ENCODE results near the gene CTSE. TPM values are rescaled to one million over a fixed set of nuclear protein-coding genes. Genes with fewer than 3 reads are reported as not detected.

Gene CTSE
- total RNA-seq, 4 donors from 2014 or later: 0.13 TPM; not detected in 3

DNA sequence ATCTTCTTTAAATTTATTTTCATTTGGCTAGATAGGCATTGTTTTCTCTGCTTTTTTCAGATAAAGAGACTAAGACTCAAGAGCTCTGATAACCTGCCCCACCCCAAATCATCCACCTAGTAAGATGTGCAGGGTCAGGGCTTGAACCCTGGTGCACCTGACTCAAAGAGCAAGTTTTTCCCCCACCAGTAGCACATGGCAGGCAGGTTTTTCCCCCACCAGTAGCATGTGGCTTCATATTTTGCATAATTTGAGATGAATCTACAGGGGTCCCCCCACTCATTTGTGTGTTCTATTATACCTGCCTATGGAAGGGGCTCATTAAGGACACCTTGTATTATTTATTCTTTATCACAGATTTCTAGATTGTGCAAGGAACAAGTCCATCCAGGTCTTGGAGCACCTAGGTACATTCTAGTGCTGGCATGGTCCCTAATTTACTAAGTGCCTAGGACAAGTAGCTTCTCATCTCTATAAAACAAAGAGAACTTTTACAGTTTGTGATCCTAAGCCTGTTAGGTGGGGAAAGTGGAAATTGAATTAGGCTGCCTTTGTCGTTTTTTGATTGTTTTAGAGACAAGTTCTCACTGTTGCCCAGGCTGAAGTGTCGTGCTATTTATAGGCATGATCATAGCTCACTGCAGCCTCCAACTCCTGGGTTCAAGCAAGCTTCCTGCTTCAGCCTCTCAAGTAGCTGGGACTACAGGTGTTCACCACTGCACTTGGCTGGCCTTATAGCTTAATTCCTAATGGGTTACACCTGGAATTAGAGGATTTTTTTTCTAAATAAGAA, 13.2 kb upstream of the CTSE start:
- Histone ChIP-seq H3K36me3 (no peaks in the 10 kb centered on the region), H3K9me3 (no peaks in the 10 kb centered on the region), H3K4me1 (no peaks in the 10 kb centered on the region), H3K27me3 (peaks cover 0 to 32% (median 0%) of the 10 kb centered on the region in 4 donors), H3K4me3 (no peak overlapping the region), H3K27ac (replicated peaks in 1 of 4) (no peak overlapping the region)
- DNase-seq (ENCODE audit: extremely low spot score): no peak
- intact Hi-C loops (cut with DNase I): no loop called here
- TF ChIP-seq, protein P1, sequence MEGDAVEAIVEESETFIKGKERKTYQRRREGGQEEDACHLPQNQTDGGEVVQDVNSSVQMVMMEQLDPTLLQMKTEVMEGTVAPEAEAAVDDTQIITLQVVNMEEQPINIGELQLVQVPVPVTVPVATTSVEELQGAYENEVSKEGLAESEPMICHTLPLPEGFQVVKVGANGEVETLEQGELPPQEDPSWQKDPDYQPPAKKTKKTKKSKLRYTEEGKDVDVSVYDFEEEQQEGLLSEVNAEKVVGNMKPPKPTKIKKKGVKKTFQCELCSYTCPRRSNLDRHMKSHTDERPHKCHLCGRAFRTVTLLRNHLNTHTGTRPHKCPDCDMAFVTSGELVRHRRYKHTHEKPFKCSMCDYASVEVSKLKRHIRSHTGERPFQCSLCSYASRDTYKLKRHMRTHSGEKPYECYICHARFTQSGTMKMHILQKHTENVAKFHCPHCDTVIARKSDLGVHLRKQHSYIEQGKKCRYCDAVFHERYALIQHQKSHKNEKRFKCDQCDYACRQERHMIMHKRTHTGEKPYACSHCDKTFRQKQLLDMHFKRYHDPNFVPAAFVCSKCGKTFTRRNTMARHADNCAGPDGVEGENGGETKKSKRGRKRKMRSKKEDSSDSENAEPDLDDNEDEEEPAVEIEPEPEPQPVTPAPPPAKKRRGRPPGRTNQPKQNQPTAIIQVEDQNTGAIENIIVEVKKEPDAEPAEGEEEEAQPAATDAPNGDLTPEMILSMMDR (IDR thresholded peaks at IDR 0.05): no peak
- no peak for TF ChIP-seq POLR2A (IDR thresholded peaks at IDR 0.05; ENCODE audit: low read depth)
- no peak for TF ChIP-seq POLR2AphosphoS5 (IDR thresholded peaks at IDR 0.05)
- TF ChIP-seq EP300 (IDR thresholded peaks at IDR 0.05): no peak
- 28% methylated on average over 2 of the region's 2 CpGs for WGBS

- no peak for DNase-seq (ENCODE audit: extremely low spot score)
- Histone ChIP-seq H3K27me3 (peaks cover 0 to 23% (median 0%) of the 10 kb centered on the region in 4 donors), H3K27ac (replicated peaks in 1 of 4) (no peak overlapping the region), H3K36me3 (no peaks in the 10 kb centered on the region), H3K4me1 (no peaks in the 10 kb centered on the region), H3K4me3 (no peak overlapping the region), H3K9me3 (no peaks in the 10 kb centered on the region)
- intact Hi-C loops (cut with DNase I): no loop called here
- TF ChIP-seq, protein P1 (IDR thresholded peaks at IDR 0.05): no peak
- no peak for TF ChIP-seq EP300 (IDR thresholded peaks at IDR 0.05)
- TF ChIP-seq POLR2A (IDR thresholded peaks at IDR 0.05; ENCODE audit: low read depth): no peak
- TF ChIP-seq POLR2AphosphoS5 (IDR thresholded peaks at IDR 0.05): no peak
- 48% methylated on average over 5 of the region's 5 CpGs for WGBS
Observed at GRCh38 chr1:206035027-206035426, 11.3 kb upstream of the CTSE start.

DNA sequence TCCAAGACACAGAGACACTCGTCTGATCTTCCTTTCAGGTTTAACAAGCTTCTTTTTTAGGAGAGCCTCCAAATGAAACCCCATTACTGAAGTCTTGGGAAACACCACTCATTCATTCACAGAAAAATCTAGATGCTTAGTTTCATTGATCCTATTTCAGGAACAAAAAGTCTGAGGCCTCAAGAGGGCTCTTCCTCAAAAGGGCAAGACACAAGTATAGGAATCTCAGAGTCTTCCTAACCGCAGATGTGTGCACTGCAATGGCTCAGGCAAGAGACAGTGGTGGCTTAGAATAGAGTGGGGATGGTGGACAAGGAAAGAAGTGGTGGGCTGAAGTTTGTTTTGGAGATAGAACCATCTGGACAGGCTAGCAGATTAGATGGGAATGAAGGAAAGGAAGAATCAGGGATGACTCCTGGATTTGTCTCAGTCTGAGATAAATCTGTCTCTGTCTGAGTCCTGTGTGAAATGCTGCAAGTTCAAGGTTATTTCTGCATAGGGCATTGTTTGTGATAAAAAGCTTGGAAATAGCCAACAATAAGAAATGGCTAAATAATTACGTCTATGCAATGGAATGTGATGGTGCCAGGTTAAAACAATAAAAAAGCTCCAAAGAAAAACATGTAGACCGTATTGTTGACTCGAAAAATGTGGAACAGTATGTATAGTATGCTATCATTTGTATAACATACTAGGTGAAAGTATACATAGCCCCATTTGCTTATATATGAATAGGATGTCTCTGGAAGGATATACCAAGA, 8.9 kb upstream of the CTSE start:
- intact Hi-C loops (cut with DNase I): loop anchor here (5.0 kb wide), 1 partner anchor 75 kb away; no protein-coding TSS in a partner anchor
- no peak for TF ChIP-seq POLR2A (IDR thresholded peaks at IDR 0.05; ENCODE audit: low read depth)
- TF ChIP-seq POLR2AphosphoS5 (IDR thresholded peaks at IDR 0.05): no peak
- TF ChIP-seq, protein P1 (IDR thresholded peaks at IDR 0.05): no peak
- no peaks in the 10 kb centered on the region for H3K36me3 ChIP-seq

GRCh38 chr1:206030714-206031113, 7.0 kb upstream of the CTSE start:
- Histone ChIP-seq H3K4me3 (no peak overlapping the region), H3K27me3 (peaks cover 0 to 24% (median 0%) of the 10 kb centered on the region in 4 donors), H3K9me3 (no peaks in the 10 kb centered on the region), H3K27ac (replicated peaks in 1 of 4) (no peak overlapping the region), H3K4me1 (no peaks in the 10 kb centered on the region), H3K36me3 (no peaks in the 10 kb centered on the region)
- intact Hi-C loops (cut with DNase I): loop anchor here (5.0 kb wide), 1 partner anchor 77 kb away; no protein-coding TSS in a partner anchor
- DNase-seq (ENCODE audit: extremely low spot score): no peak
- TF ChIP-seq POLR2A (IDR thresholded peaks at IDR 0.05; ENCODE audit: low read depth): no peak
- TF ChIP-seq, protein P1 (IDR thresholded peaks at IDR 0.05): peak; percentile 55 to 71 (median 63)
- WGBS: 16% methylated on average over 4 of the region's 4 CpGs

More for the DNA sequence above, 8.9 kb upstream of the CTSE start:
- Histone ChIP-seq H3K27ac (replicated peaks in 1 of 4) (no peak overlapping the region), H3K4me1 (no peaks in the 10 kb centered on the region), H3K4me3 (no peak overlapping the region), H3K9me3 (no peaks in the 10 kb centered on the region), H3K27me3 (peaks cover 0 to 28% (median 0%) of the 10 kb centered on the region in 4 donors)
- no peak for DNase-seq (ENCODE audit: extremely low spot score)
- 80% methylated on average over 5 of the region's 5 CpGs for WGBS

Measured in esophagus muscularis mucosa (tissue), 4 donors.